CD14-positive monocyte (primary cell): Measurements from ENCODE around the gene CHRM4. TPM values are rescaled to one million over a fixed set of nuclear protein-coding genes. Genes with fewer than 3 reads are reported as not detected.
A peak's percentile ranks its signal among the peaks of the same experiment; 100 is the strongest.

Source experiments
- DNase-seq, 3 donors: peaks; one replicate each; pipeline ENCODE4 v3.0.0-alpha.2; 2011 to 2022
- H2AFZ ChIP-seq: 2 replicates; pipeline ENCODE4 v1.6.0; 2012; ENCODE audit warnings: mild to moderate bottlenecking, low read depth, low read length, inconsistent platforms; ENCODE audit not compliant: insufficient read depth, poor library complexity, severe bottlenecking
- H3K27ac ChIP-seq, 2 donors: 1 replicate in 1 of 2; 2 replicates in 1 of 2; pipeline ENCODE4 v1.5.1; 2012 to 2013; ENCODE audit warnings: low read length in 2 of 2, control low read depth in 1 of 2, inconsistent platforms in 1 of 2, low read depth in 1 of 2, mild to moderate bottlenecking in 1 of 2
- H3K27me3 ChIP-seq, 2 donors: one replicate each; pipeline versions ENCODE4 v1.6.0 to v1.6.1; 2011 to 2013; ENCODE audit warnings: low read length in 2 of 2; ENCODE audit not compliant: control insufficient read depth in 2 of 2, insufficient read depth in 2 of 2
- H3K36me3 ChIP-seq, 2 donors: replicated peaks in 1 of 2; 1 replicate in 1 of 2; 2 replicates in 1 of 2; pipeline versions ENCODE4 v1.5.1 to v1.6.1; 2012 to 2013; ENCODE audit warnings: low read length in 2 of 2, control low read depth in 1 of 2, inconsistent platforms in 1 of 2, mild to moderate bottlenecking in 1 of 2; ENCODE audit not compliant: insufficient read depth in 2 of 2, control insufficient read depth in 1 of 2
- H3K4me1 ChIP-seq, 2 donors: 1 replicate in 1 of 2; 2 replicates in 1 of 2; pipeline versions ENCODE4 v1.5.1 to v1.6.1; 2012 to 2013; ENCODE audit warnings: low read length in 2 of 2, control low read depth in 1 of 2, inconsistent platforms in 1 of 2, mild to moderate bottlenecking in 1 of 2, moderate library complexity in 1 of 2; ENCODE audit not compliant: insufficient read depth in 2 of 2, control insufficient read depth in 1 of 2
- H3K4me2 ChIP-seq: replicated peaks from 2 replicates; pipeline ENCODE3; 2012; ENCODE audit warnings: low read length, moderate library complexity, mild to moderate bottlenecking; ENCODE audit not compliant: poor library complexity, severe bottlenecking; ENCODE audit errors: extremely low read depth
- H3K4me3 ChIP-seq, 3 experiments: fragments of 200-600 bp in 1 of 3; sonication (generic) in 1 of 3; replicated peaks in 1 of 3; 1 replicate in 2 of 3; 2 replicates in 1 of 3; pipeline ENCODE4 v1.5.1; 2011 to 2013; ENCODE audit warnings: low read length in 3 of 3, mild to moderate bottlenecking in 3 of 3, control low read depth in 2 of 3, low read depth in 2 of 3, inconsistent platforms in 1 of 3, moderate library complexity in 1 of 3
- H3K79me2 ChIP-seq: 2 replicates; pipeline ENCODE4 v1.6.0; 2012; ENCODE audit warnings: mild to moderate bottlenecking, control low read depth, inconsistent platforms, low read length, moderate library complexity; ENCODE audit not compliant: insufficient read depth
- H3K9ac ChIP-seq: 2 replicates; pipeline ENCODE4 v1.6.0; 2017; ENCODE audit warnings: low read length, mild to moderate bottlenecking; ENCODE audit not compliant: insufficient read depth, poor library complexity, severe bottlenecking
- H3K9me3 ChIP-seq, 2 donors: replicated peaks in 1 of 2; 1 replicate in 1 of 2; 2 replicates in 1 of 2; pipeline versions ENCODE4 v1.5.1 to v1.6.1; 2012 to 2013; ENCODE audit warnings: low read length in 2 of 2, control low read depth in 1 of 2; ENCODE audit not compliant: control insufficient read depth in 1 of 2, insufficient read depth in 1 of 2
- H4K20me1 ChIP-seq: 2 replicates; pipeline ENCODE4 v1.6.0; 2012; ENCODE audit warnings: mild to moderate bottlenecking, low read length, control low read depth, moderate library complexity; ENCODE audit not compliant: insufficient read depth
- H3K27ac Mint-ChIP-seq, 7 donors: one replicate each; pipeline ENCODE4 v1.8.0; 2020; ENCODE audit warnings: mild to moderate bottlenecking in 7 of 7, mixed read lengths in 7 of 7, moderate library complexity in 6 of 7, inconsistent platforms in 2 of 7
- H3K27me3 Mint-ChIP-seq, 3 donors: one replicate each; pipeline ENCODE4 v1.8.0; 2021 to 2022; ENCODE audit warnings: low read depth in 3 of 3, mild to moderate bottlenecking in 3 of 3, mixed read lengths in 3 of 3, moderate library complexity in 3 of 3, inconsistent platforms in 1 of 3
- H3K36me3 Mint-ChIP-seq, 2 donors: one replicate each; pipeline ENCODE4 v1.8.0; 2020; ENCODE audit warnings: mixed read lengths in 2 of 2, inconsistent platforms in 1 of 2, mild to moderate bottlenecking in 1 of 2
- H3K4me1 Mint-ChIP-seq: one replicate; pipeline ENCODE4 v1.8.0; 2020; ENCODE audit warnings: mild to moderate bottlenecking, mixed read lengths
- H3K4me3 Mint-ChIP-seq, 2 donors: one replicate each; pipeline ENCODE4 v1.8.0; 2020; ENCODE audit warnings: mild to moderate bottlenecking in 2 of 2, mixed read lengths in 2 of 2, moderate library complexity in 1 of 2
- H3K9me3 Mint-ChIP-seq, 7 donors: one replicate each; pipeline ENCODE4 v1.8.0; 2020 to 2022; ENCODE audit warnings: mixed read lengths in 7 of 7, mild to moderate bottlenecking in 6 of 7, moderate library complexity in 6 of 7, inconsistent platforms in 2 of 7
- WGBS: methylation state at CpG from one replicate; pipeline ENCODE4 v1.1.5; 2013; ENCODE audit warnings: missing lambda C conversion rate; ENCODE audit not compliant: insufficient coverage; 5-methylcytosine and 5-hydroxymethylcytosine counted together
- intact Hi-C, 2 donors: fragments of 100-400 bp; cut with micrococcal nuclease; formaldehyde crosslinking; loops; one replicate each; pipeline versions ENCODE4 v1.15.0 to v1.15.1; 2023
- polyA plus RNA-seq, 3 donors: library from polyadenylated mRNA; depleted of rRNA in 1 of 3; unstranded in 2 of 3; stranded (reverse) in 1 of 3; fragments of 300-500 nt in 2 of 3; fragments of >200 nt in 1 of 3; fragmentation: Illumina TruSeq in 2 of 3; gene quantifications; 1 replicate in 2 of 3; 2 replicates in 1 of 3; pipeline ENCODE4 v1.2.3, GENCODE V29; 2012 to 2021
- TF ChIP-seq, protein P1 (sequence below): fragments of 200-600 bp; IDR thresholded peaks from one replicate; pipeline ENCODE4 v1.8.0; 2022; ENCODE audit warnings: antibody characterized with exemption, mild to moderate bottlenecking

CHRM4 gene
- polyA plus RNA-seq, 3 donors = 0.15 to 0.57 TPM; not detected in 1

DNA sequence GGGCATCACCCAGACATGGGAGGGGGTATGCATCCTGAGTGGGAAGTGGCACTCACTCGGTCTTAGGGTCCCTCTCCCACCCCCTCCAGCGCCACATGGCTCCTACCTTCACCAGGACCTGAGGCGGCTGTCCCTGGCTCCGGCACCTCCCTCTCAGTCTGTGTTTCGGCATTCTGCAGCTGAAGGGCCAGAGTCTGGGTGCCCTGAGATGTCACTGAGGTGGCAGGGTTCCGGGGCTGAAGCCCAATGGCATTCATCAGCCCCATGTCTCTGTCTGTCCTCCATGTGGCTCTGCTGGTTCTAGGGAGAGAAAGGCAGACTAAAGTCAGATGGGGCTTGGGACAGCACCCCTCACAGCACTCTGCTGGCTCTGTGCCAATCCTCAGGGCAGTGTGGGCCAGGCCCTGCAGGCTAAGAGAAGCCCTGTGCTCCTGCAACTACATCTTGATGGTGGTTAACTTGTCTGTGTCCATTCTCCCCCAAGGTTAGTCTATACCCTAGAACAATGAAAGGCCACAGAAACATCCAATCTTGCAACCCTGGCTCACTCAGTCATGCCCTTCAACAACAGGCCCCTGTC lies 16.9 kb upstream of the CHRM4 start:
- no peak overlapping the region for H3K27ac ChIP-seq
- H3K36me3 Mint-ChIP-seq = peaks cover 57 to 71% of the 10 kb centered on the region in 2 donors
- WGBS = 100% methylated on average over 4 of the region's 6 CpGs

DNA sequence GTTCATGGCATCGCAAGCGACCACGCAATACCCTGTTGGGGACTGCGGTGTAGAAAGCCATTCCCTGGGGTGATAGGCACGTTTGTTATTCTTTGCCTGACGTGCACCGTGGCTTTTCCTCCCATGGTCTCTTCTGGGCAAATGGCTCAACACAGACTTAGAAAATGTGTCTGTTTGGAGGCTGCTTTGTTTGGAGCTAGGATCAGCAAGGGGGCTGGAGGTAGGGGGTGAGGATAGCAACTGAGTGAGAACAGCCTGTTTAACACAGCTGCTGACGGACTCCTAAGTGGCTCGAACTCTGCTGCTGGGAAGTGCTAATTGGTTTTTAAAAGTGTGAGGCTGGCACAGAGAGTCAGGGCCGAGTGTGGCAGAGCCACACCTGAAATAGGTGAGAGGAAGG lies 16.1 kb upstream of the CHRM4 start:
- H4K20me1 ChIP-seq = no peaks in the 10 kb centered on the region
- WGBS = 98% methylated on average over 9 of the region's 10 CpGs
- no peak overlapping the region for H3K27ac ChIP-seq
- H2AFZ ChIP-seq = no peak overlapping the region
- H3K4me3 ChIP-seq = no peak overlapping the region
- no peaks in the 10 kb centered on the region for H3K27me3 ChIP-seq
- H3K4me2 ChIP-seq = no peak overlapping the region
- H3K9ac ChIP-seq = no peak overlapping the region
- Mint-ChIP-seq H3K27me3 (peaks cover 0 to 1% (median 0%) of the 10 kb centered on the region in 3 donors), H3K4me1 (no peaks in the 10 kb centered on the region), H3K27ac (no peak overlapping the region), H3K36me3 (peaks cover 58 to 73% of the 10 kb centered on the region in 2 donors), H3K9me3 (no peaks in the 10 kb centered on the region), H3K4me3 (no peak overlapping the region)
- DNase-seq = no peak
- no peaks in the 10 kb centered on the region for H3K9me3 ChIP-seq
- peaks cover 46 to 75% of the 10 kb centered on the region in 2 donors for H3K36me3 ChIP-seq
- no peaks in the 10 kb centered on the region for H3K4me1 ChIP-seq
- intact Hi-C loops = no loop called here
- no peaks in the 10 kb centered on the region for H3K79me2 ChIP-seq
- TF ChIP-seq, protein P1, sequence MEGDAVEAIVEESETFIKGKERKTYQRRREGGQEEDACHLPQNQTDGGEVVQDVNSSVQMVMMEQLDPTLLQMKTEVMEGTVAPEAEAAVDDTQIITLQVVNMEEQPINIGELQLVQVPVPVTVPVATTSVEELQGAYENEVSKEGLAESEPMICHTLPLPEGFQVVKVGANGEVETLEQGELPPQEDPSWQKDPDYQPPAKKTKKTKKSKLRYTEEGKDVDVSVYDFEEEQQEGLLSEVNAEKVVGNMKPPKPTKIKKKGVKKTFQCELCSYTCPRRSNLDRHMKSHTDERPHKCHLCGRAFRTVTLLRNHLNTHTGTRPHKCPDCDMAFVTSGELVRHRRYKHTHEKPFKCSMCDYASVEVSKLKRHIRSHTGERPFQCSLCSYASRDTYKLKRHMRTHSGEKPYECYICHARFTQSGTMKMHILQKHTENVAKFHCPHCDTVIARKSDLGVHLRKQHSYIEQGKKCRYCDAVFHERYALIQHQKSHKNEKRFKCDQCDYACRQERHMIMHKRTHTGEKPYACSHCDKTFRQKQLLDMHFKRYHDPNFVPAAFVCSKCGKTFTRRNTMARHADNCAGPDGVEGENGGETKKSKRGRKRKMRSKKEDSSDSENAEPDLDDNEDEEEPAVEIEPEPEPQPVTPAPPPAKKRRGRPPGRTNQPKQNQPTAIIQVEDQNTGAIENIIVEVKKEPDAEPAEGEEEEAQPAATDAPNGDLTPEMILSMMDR = no peak

More for the DNA sequence above, 16.9 kb upstream of the CHRM4 start:
- H2AFZ ChIP-seq = no peak overlapping the region
- H3K4me1 ChIP-seq = no peaks in the 10 kb centered on the region
- Mint-ChIP-seq H3K9me3 (no peaks in the 10 kb centered on the region), H3K4me1 (no peaks in the 10 kb centered on the region), H3K27ac (peak overlapping the region in 1 of 7 donors; percentile 25), H3K27me3 (peaks cover 0 to 1% (median 0%) of the 10 kb centered on the region in 3 donors), H3K4me3 (no peak overlapping the region)
- no peaks in the 10 kb centered on the region for H3K9me3 ChIP-seq
- no peaks in the 10 kb centered on the region for H3K27me3 ChIP-seq
- no peaks in the 10 kb centered on the region for H4K20me1 ChIP-seq
- TF ChIP-seq, protein P1 = no peak
- peaks cover 44 to 75% of the 10 kb centered on the region in 2 donors for H3K36me3 ChIP-seq
- intact Hi-C loops = no loop called here
- no peak overlapping the region for H3K4me2 ChIP-seq
- H3K9ac ChIP-seq = no peak overlapping the region
- no peak for DNase-seq
- no peaks in the 10 kb centered on the region for H3K79me2 ChIP-seq
- H3K4me3 ChIP-seq = no peak overlapping the region
